Dedifferentiated amniotic fluid mesenchymal stem cell (primary cell): Measurements from ENCODE around the gene C3orf33.

ENCODE experiments used
- DNase-seq: peaks from one replicate; pipeline ENCODE4 v3.0.0-alpha.2; 2016; ENCODE audit errors: extremely low spot score

The C3orf33 gene

DNA sequence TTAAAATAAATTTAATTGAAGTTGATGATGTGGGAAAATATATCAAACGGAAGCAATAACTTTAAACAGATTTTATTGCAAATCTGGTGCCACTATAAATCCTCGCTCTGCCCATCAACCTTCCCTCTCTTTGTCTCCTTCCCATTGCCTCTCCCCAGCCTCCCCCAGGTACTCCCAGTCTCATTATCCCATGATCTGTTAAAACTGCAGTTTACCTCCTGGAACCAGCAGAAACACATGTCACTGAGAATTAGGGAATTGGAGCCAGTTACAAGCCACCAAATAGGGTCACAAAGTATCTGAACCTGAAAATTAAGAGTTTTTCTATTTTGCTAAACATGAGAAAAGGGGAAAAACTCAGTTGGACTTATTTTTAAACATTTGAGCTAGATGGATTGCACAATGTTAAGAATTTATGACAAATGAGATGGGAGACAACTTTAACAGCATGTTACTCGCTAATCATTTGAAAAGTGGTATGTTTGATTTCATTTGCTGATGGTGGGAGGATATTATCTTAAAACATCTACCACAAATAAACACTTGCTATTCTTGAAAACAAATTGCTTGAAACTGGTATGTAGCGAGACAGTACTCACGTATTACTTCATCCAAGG is 63.6 kb downstream of the C3orf33 start:
- no peak for DNase-seq

GRCh38 chr3:155741603-155742002 is 64.5 kb downstream of the C3orf33 start:
- no peak for DNase-seq

DNA sequence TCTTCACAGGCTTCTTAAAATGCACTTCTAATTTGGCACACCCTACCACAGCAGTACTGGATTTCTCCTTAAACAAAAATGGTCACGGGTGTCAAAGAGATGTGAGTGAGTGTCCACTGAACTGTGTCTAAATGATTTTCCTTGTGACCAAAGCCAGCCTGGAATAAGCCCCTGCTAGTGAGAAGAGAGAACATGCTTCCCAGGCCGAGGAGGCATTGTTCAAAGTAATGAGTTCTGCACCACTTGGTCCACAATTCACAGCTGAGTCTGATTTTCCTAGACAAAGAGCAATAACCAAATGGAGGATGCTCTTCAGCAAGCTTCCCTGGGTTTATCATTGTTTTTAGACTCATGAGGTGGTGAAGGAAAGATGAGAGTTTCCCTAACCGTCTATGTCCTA is 65.0 kb downstream of the C3orf33 start:
- DNase-seq: no peak

GRCh38 chr3:155739154-155739553 is 66.9 kb downstream of the C3orf33 start:
- DNase-seq: no peak

DNA sequence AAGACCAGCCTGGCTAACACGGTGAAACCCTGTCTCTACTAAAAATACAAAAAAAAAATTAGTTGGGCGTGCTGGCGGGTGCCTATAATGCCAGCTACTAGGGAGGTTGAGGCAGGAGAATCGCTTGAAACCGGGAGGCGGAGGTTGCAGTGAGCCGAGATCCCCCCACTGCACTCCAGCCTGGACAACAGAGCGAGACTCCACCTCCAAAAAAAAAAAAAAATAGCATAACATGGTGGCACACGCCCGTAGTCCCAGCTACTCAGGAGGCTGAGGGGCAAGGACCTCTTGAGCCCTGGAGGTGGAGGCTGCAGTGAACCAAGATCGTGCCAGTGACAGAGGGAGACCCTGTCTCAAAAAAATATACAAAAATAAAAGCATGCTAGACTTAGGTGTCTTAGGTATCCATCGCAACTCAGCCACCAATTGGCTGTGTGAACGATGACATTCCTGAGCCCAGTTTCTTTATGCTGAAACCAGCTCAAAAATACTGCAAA is 67.5 kb downstream of the C3orf33 start:
- DNase-seq: no peak

- DNase-seq: no peak
Observed at GRCh38 chr3:155737844-155738460, 68.1 kb downstream of the C3orf33 start.

DNA sequence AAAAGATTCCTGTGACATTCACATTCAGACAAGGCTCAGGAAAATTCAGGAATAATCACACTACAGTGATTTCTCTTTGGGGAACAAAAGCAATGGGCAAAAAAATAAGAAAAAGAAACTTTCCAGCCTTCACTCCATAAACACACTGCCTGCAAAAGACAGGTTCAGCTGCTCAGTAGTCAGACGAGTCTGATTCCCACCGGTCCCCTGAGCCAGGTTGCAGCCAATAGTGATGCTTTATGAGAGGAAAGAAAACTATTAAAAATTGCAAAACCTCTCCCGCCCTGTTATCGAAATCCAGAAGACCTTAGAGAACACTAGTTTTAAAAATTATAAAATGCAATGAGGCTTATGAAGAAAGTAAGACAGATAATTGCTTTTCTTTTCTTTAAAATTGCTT is 69.7 kb downstream of the C3orf33 start:
- DNase-seq: no peak

DNA sequence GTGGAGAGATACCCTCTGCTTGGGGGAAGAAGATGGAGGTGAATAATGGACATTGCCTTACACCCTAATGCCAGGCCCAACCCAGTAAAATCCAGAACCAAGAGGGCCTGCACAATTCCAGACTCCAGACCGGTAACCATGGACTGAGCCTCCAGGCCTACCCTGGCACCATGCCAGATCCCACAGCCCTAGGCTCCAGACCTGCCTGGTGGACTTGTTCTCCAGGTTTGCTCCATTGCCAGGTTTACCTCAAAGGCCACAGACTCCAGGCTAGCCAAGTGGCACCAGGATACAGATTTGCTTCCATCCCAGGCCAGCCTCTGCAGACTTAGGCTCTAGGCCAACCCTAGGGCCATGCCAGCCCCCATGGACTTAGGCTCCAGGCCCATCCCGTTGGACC is 75.2 kb downstream of the C3orf33 start:
- no peak for DNase-seq

DNA sequence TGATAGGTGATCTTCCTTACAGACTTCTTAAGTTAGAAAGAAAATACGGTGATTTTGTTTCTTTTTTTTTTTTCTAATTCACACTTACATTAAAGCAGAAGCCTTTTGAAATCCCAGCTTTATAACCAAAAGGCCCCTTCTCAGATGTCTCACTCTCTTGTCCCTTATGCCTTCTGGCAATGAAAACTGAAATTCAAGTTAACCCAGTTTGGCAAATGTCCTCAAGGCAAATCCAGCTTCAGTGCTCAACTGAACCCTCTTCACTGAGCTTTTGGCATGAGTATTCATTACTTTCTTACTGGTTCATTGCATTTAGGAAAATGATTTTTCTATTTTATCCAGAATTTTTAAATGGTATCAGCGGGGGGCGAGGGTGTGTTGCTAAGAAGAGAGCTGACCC is 78.2 kb downstream of the C3orf33 start:
- DNase-seq: no peak

DNA sequence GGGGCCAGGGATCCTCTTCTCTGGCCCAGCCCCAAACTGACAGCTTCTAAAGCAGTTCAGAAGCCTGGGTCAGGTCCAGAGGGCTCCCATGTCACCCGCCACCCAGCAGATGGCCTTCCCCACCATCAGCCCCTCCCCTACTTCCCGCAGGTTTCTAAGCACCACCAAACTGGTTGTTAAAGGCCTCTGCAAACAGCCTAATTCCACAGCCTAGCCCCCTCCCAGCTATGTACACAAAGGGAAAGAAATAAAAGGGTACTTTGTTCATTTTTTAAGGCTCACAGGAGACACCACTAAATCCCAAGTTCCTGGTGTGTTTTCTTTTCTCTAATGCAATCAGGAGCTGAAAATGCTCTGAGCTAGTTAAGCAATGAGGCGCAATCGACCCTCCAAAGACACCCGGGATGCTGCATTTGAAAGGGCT is 91.8 kb downstream of the C3orf33 start:
- DNase-seq: no peak
